ENCODE data around the gene LPIN3. TPM values are rescaled to one million over a fixed set of nuclear protein-coding genes. Genes with fewer than 3 reads are reported as not detected.

Gene LPIN3, protein sequence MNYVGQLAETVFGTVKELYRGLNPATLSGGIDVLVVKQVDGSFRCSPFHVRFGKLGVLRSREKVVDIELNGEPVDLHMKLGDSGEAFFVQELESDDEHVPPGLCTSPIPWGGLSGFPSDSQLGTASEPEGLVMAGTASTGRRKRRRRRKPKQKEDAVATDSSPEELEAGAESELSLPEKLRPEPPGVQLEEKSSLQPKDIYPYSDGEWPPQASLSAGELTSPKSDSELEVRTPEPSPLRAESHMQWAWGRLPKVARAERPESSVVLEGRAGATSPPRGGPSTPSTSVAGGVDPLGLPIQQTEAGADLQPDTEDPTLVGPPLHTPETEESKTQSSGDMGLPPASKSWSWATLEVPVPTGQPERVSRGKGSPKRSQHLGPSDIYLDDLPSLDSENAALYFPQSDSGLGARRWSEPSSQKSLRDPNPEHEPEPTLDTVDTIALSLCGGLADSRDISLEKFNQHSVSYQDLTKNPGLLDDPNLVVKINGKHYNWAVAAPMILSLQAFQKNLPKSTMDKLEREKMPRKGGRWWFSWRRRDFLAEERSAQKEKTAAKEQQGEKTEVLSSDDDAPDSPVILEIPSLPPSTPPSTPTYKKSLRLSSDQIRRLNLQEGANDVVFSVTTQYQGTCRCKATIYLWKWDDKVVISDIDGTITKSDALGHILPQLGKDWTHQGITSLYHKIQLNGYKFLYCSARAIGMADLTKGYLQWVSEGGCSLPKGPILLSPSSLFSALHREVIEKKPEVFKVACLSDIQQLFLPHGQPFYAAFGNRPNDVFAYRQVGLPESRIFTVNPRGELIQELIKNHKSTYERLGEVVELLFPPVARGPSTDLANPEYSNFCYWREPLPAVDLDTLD
- total RNA-seq (10 to 100 TPM; 12.5 to 26.5 (median 18.2) TPM), polyA plus RNA-seq (10 to 100 TPM; 11.1 to 45.5 TPM)
- long read RNA-seq, donor 1, partial matches to known transcripts, result 1 of 10 reads
- long read RNA-seq, donor 1, other reads (novel, unspliced or antisense), result 9 of 10 reads
- long read RNA-seq, donor 2, partial matches to known transcripts, result 2 of 9 reads
- long read RNA-seq, donor 2, other reads (novel, unspliced or antisense), result 7 of 9 reads
- long read RNA-seq, donor 3, partial matches to known transcripts, result 0 of 22 reads
- long read RNA-seq, donor 3, other reads (novel, unspliced or antisense), result 22 of 22 reads

DNA sequence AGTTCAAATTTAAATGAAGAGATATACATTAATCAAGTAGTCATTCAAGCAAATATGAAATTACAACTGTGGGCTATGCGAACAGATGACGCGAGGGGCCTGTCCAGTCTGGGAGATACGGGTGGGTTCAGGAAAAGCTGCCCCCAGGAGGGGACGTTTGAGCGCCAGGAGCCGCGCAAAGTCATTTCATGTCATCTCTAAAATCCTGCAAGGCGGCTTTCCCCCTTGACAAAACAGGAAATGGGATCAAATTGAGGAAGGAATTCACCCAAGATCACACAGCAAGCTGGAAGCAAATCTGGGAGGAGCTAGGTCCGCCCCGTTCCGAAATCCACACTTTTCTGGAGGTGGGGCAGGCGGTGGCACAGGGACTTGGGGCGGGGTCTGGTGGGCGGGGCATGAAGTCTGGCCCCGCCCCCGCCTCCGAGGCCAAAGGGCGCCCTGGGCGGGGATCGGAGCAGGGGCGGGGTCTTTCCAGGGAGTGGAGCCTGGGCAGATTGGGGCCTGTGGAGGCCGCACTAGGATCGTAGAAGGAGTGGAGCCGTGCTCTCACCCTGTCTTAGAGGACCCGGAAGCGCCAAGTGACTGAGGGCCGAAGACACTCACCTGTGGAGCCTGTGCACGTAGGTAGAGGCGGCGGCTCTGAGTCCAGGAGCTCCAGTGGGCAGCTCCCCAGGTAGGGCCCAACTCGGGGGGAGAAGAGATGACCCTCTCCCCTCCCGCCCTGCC is at the start of gene LPIN3:
TSS of gene LPIN3 (plus strand) at position 495 of the 729 bp plus-strand sequence. CDS start 4,983 bp downstream, outside the sequence.
- Histone ChIP-seq H3K4me3 (peak within 1 kb of the TSS; percentile 6 to 67 (median 58)), H3K27me3 (peaks cover 0 to 11% (median 0%) of the 10 kb centered on the region in 7 donors), H3K36me3 (peaks cover 0 to 3% (median 0%) of the 10 kb centered on the region in 9 donors), H3K9me3 (no peaks in the 10 kb centered on the region), H3K4me1 (peaks cover 0 to 41% (median 22%) of the 10 kb centered on the region in 9 donors), H3K27ac (peak within 1 kb of the TSS; percentile 40 to 86 (median 80))
- intact Hi-C loops (cut with DNase I), result loop anchor here (1.0 to 10.0 kb wide), 14 partner anchors 71 to 373 kb away; partner anchors contain the start of genes PLCG1 (in 2 of the 10) and CHD6 (in 1 of the 10)
- WGBS, 2 donors, result 8% methylated on average over 33 of the region's 33 CpGs
- ATAC-seq, result peak; percentile 96 to 98 (median 96)
- TF ChIP-seq, protein P1, sequence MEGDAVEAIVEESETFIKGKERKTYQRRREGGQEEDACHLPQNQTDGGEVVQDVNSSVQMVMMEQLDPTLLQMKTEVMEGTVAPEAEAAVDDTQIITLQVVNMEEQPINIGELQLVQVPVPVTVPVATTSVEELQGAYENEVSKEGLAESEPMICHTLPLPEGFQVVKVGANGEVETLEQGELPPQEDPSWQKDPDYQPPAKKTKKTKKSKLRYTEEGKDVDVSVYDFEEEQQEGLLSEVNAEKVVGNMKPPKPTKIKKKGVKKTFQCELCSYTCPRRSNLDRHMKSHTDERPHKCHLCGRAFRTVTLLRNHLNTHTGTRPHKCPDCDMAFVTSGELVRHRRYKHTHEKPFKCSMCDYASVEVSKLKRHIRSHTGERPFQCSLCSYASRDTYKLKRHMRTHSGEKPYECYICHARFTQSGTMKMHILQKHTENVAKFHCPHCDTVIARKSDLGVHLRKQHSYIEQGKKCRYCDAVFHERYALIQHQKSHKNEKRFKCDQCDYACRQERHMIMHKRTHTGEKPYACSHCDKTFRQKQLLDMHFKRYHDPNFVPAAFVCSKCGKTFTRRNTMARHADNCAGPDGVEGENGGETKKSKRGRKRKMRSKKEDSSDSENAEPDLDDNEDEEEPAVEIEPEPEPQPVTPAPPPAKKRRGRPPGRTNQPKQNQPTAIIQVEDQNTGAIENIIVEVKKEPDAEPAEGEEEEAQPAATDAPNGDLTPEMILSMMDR (IDR thresholded peaks at IDR 0.05), result peak in 6 of 9 donors; percentile 5 to 71 (median 38)
- DNase-seq, result peak; percentile 89 to 90

DNA sequence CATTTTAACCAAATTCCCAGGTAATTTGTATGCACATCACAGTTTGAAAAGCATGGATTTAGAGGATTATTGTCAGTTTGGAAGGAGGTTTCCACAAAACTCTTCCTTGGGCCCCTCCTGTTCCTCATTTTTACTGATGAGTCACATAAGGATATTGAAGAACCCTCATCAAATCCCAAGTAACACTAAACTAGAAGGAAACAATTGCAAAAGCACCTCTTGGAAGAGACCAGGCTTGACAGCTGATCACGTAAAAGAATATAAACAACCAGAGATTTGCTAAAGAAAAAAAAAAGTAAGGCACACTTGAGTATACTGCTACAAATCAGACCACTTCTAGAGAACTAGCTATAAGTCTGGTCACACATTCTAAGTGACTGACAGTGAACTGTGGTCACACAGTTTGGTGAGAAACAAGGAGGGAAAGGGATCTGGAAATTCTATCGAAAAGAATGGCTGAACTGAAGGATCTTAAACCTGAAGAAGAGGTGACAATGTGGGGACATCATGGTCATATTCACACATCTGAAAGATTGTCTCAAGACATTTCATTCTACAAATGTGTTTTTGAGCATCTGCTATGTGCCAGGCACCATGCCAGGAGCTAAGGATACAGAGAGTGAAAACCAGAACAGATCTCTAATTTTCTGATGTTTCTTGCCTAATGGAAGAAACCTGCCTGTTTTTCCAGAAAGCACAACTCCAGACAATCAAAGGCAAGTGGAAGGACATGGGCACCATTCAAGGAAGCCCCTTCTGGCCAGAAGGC is 47.2 kb upstream of the LPIN3 start:
- TF ChIP-seq, protein P1 (IDR thresholded peaks at IDR 0.05), result no peak
- H3K27ac ChIP-seq, result no peak overlapping the region
- no peaks in the 10 kb centered on the region for H3K36me3 ChIP-seq
- intact Hi-C loops (cut with DNase I), result no loop called here
- no peak for DNase-seq
- H3K4me3 ChIP-seq, result no peak overlapping the region
- peak in 1 of 8 donors; percentile 47 for ATAC-seq
- H3K9me3 ChIP-seq, result no peaks in the 10 kb centered on the region
- H3K27me3 ChIP-seq, result no peaks in the 10 kb centered on the region
- H3K4me1 ChIP-seq, result peaks cover 0 to 50% (median 15%) of the 10 kb centered on the region in 9 donors
- WGBS, 2 donors, result 73 to 80% methylated on average over 2 of the region's 2 CpGs

DNA sequence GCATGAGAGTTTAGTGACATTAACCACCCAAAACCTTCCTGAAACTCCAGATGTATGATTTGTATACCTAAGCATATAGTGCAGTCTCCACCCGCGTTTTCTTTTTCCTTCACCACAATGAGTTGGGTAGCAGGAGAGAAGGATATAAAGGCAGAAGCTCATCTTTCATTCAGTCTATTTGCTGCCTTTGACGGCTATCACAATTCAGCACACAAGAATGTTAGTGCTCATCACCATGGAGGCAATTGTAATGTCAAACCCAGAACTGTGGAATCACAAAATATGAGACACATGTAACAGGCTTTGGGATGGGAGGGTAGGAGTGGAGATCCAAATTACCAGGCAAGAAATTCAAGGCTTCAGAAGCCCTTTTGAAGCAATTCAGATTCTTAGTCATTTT is 40.7 kb upstream of the LPIN3 start:
- H3K4me3 ChIP-seq, result no peak overlapping the region
- H3K4me1 ChIP-seq, result peaks cover 0 to 52% (median 25%) of the 10 kb centered on the region in 9 donors
- TF ChIP-seq, protein P1 (IDR thresholded peaks at IDR 0.05), result no peak
- no peaks in the 10 kb centered on the region for H3K36me3 ChIP-seq
- WGBS, 2 donors, result 83 to 89% methylated on average over 3 of the region's 3 CpGs
- H3K27ac ChIP-seq, result no peak overlapping the region
- no peaks in the 10 kb centered on the region for H3K9me3 ChIP-seq
- DNase-seq (no peak), ATAC-seq (no peak)
- intact Hi-C loops (cut with DNase I), result no loop called here
- H3K27me3 ChIP-seq, result no peaks in the 10 kb centered on the region
